ENCODE results near the gene ADAM10.

DNA sequence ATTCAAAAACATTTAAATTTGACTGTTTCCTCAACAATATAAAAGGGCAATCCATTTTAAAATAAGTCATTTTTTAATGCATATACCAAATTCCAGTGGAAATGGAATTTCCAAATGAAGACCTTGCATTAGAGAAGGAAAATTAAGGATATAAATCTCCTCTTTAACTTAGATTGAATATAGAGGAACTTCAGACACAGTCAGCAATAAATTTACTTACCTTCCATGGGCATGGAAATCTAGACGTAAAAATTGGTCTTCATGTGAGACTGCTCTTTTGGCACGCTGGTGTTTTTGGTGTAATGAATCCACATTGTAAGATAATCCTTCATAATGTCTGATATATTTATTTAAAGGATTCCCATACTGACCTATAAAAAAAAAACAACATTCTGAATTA, 32.1 kb downstream of the ADAM10 start:
- TF ChIP-seq, protein P1, sequence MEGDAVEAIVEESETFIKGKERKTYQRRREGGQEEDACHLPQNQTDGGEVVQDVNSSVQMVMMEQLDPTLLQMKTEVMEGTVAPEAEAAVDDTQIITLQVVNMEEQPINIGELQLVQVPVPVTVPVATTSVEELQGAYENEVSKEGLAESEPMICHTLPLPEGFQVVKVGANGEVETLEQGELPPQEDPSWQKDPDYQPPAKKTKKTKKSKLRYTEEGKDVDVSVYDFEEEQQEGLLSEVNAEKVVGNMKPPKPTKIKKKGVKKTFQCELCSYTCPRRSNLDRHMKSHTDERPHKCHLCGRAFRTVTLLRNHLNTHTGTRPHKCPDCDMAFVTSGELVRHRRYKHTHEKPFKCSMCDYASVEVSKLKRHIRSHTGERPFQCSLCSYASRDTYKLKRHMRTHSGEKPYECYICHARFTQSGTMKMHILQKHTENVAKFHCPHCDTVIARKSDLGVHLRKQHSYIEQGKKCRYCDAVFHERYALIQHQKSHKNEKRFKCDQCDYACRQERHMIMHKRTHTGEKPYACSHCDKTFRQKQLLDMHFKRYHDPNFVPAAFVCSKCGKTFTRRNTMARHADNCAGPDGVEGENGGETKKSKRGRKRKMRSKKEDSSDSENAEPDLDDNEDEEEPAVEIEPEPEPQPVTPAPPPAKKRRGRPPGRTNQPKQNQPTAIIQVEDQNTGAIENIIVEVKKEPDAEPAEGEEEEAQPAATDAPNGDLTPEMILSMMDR (IDR thresholded peaks at IDR 0.05): no peak
- no peak for TF ChIP-seq ZFX (IDR thresholded peaks at IDR 0.05; ENCODE audit: borderline replicate concordance)
